Mucosa of descending colon (tissue), 3 donors: ENCODE data around the gene DOK7. TPM values are rescaled to one million over a fixed set of nuclear protein-coding genes. Genes with fewer than 3 reads are reported as not detected.
A peak's percentile ranks its signal among the peaks of the same experiment; 100 is the strongest.

Experiments used
- ATAC-seq: fragments of 200-7000 bp; cut with Tn5 transposase; one replicate; pipeline ENCODE4 v1.9.1; 2020; ENCODE audit warnings: mild to moderate bottlenecking, moderate library complexity
- DNase-seq, 3 donors: peaks; one replicate each; pipeline ENCODE4 v3.0.0-alpha.2; 2020
- H3K36me3 ChIP-seq: fragments of 200-600 bp; one replicate; pipeline ENCODE4 v1.8.0; 2021; ENCODE audit warnings: low read depth, mild to moderate bottlenecking
- H3K4me1 ChIP-seq: fragments of 200-600 bp; one replicate; pipeline ENCODE4 v1.8.0; 2021; ENCODE audit warnings: low read depth, mild to moderate bottlenecking
- H3K4me3 ChIP-seq: fragments of 200-600 bp; one replicate; pipeline ENCODE4 v1.8.0; 2021; ENCODE audit warnings: mild to moderate bottlenecking
- H3K9me3 ChIP-seq: fragments of 200-600 bp; one replicate; pipeline ENCODE4 v1.8.0; 2021; ENCODE audit warnings: mild to moderate bottlenecking
- CTCF ChIP-seq: fragments of 200-600 bp; IDR thresholded peaks from one replicate; pipeline ENCODE4 v1.8.0; 2022; ENCODE audit warnings: antibody characterized with exemption, mild to moderate bottlenecking
- intact Hi-C, 2 donors: fragments of 100-400 bp; cut with DNase I in 1 of 2; cut with micrococcal nuclease in 1 of 2; formaldehyde crosslinking; loops; one replicate each; pipeline versions ENCODE4 v1.11.0 to v1.11.1; 2022; cut with DNase I, micrococcal nuclease
- total RNA-seq, 3 donors: library from RNA; stranded (reverse); fragmentation: NEBNext Ultra II Directional in 2 of 3; extraction: Animal tissue kit (Norgen Biotek cat#: 25700) in 2 of 3; gene quantifications; one replicate each; pipeline versions ENCODE4 v1.2.1 to v1.2.4, GENCODE V29; 2021 to 2023
- donor health status: DM: no; HTN: no; CAD: no; lungs with moderate emphysema.
- donor health status: DM: no; HTN: no; CAD: no.
- donor health status: DM: no; HTN: yes; CAD: no.

Gene DOK7
- total RNA-seq, 3 donors from 2014 or later = 0.28 to 0.61 (median 0.39) TPM

GRCh38 chr4:3447431-3448395, 15.4 kb upstream of the DOK7 start:
- DNase-seq = peak in 2 of 3 donors; percentile 14 to 40
- Histone ChIP-seq H3K36me3 (no peaks in the 10 kb centered on the region), H3K9me3 (no peaks in the 10 kb centered on the region), H3K4me3 (no peak overlapping the region), H3K4me1 (no peaks in the 10 kb centered on the region)
- intact Hi-C loops = no loop called here
- TF ChIP-seq CTCF = no peak
- no peak for ATAC-seq

GRCh38 chr4:3449047-3449573, 14.0 kb upstream of the DOK7 start:
- no peaks in the 10 kb centered on the region for H3K36me3 ChIP-seq
- DNase-seq = peak in 2 of 3 donors; percentile 5 to 33
- ATAC-seq = no peak
- no peak for TF ChIP-seq CTCF
- H3K9me3 ChIP-seq = no peaks in the 10 kb centered on the region
- intact Hi-C loops = no loop called here
- no peaks in the 10 kb centered on the region for H3K4me1 ChIP-seq
- no peak overlapping the region for H3K4me3 ChIP-seq

- DNase-seq = peak in 2 of 3 donors; percentile 7 to 42
- no peak for ATAC-seq
- no peaks in the 10 kb centered on the region for H3K36me3 ChIP-seq
- H3K4me1 ChIP-seq = no peaks in the 10 kb centered on the region
- intact Hi-C loops = no loop called here
- H3K9me3 ChIP-seq = no peaks in the 10 kb centered on the region
- TF ChIP-seq CTCF = no peak
- H3K4me3 ChIP-seq = no peak overlapping the region
Observed at GRCh38 chr4:3449574-3450534, 13.3 kb upstream of the DOK7 start.

DNA sequence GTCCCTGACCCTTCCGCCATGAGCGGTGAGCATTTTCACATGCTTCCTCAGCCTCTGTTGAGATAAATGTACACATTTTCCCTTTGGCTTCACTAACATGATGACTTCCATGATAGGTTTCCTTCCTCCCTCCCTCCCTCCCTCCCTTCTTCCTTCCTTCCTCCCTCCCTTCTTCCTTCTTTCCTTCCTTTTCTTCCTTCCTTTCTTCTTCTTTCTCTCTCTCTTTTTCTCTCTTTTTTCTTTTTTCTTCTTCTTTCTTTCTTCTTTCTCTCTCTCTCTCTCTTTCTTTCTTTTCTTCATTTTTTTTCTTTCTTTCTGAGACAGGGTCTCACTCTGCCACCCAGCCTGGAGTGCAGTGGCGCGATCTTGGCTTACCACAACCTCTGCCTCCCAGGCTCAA, 12.5 kb upstream of the DOK7 start:
- ATAC-seq (no peak), DNase-seq (no peak)
- intact Hi-C loops = no loop called here
- no peak overlapping the region for H3K4me3 ChIP-seq
- no peaks in the 10 kb centered on the region for H3K4me1 ChIP-seq
- no peaks in the 10 kb centered on the region for H3K36me3 ChIP-seq
- TF ChIP-seq CTCF = no peak
- peaks cover 7% of the 10 kb centered on the region for H3K9me3 ChIP-seq

GRCh38 chr4:3451956-3452355, 11.2 kb upstream of the DOK7 start:
- no peak overlapping the region for H3K4me3 ChIP-seq
- DNase-seq = no peak
- no peak for TF ChIP-seq CTCF
- intact Hi-C loops = no loop called here
- no peaks in the 10 kb centered on the region for H3K4me1 ChIP-seq
- peak; percentile 22 for ATAC-seq
- H3K36me3 ChIP-seq = no peaks in the 10 kb centered on the region
- H3K9me3 ChIP-seq = peaks cover 8% of the 10 kb centered on the region
